IPS-15b (cell line): ENCODE measurements around the gene SMIM33.

Experiments
- H3K27me3 ChIP-seq: one replicate; pipeline ENCODE4 v1.6.1; 2013; ENCODE audit warnings: low read length; ENCODE audit not compliant: control insufficient read depth, insufficient read depth
- H3K36me3 ChIP-seq: one replicate; pipeline ENCODE4 v1.6.1; 2013; ENCODE audit warnings: low read length; ENCODE audit not compliant: control insufficient read depth, insufficient read depth
- H3K4me1 ChIP-seq: one replicate; pipeline ENCODE4 v1.6.1; 2013; ENCODE audit warnings: mild to moderate bottlenecking, low read length; ENCODE audit not compliant: control insufficient read depth, insufficient read depth
- H3K4me3 ChIP-seq: one replicate; pipeline ENCODE4 v1.5.1; 2013; ENCODE audit warnings: low read depth, low read length
- H3K9ac ChIP-seq: one replicate; pipeline ENCODE4 v1.6.1; 2013; ENCODE audit warnings: low read depth, mild to moderate bottlenecking, low read length
- H3K9me3 ChIP-seq: one replicate; pipeline ENCODE4 v1.6.1; 2013; ENCODE audit warnings: mild to moderate bottlenecking, low read length; ENCODE audit not compliant: control insufficient read depth, insufficient read depth

SMIM33 gene

DNA sequence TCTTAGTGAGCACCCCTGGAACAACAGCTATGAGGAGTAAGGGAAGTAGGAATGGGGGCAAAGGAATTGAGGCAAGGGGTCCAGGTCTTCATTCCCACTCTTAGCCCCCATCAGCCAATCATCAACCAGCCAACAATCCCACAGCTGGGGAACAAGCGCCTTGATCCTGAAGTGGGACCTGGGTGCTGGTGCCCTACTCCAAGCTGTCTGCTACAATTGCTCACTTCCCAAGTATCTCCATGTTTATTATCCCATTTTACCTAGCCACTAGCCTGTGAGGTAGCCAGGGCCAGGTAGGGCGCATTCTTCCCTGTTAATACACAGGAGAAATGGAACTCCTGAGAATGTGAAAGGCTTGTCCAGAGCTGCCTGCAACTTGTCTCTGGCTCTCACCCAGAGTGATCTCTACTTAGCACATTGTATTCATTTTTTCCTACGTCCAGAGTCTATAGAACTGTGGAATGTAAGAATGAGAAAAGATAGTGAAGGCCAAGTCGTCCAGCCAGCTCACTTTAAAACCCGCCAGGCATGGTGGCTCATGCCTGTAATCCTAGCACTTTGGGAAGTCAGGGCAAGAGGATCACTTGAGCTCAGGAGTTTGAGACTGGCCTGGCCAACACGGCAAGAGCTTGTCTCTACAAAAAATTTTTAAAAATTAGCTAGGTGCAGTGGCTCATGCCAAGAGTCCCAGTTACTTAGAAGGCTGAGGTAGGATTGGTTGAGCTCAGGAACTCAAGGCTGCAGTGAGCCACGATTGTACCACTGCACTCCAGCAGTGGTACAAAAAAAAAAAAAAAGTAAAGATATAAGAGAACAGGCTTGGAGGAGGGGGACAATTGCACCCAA, 25.3 kb upstream of the SMIM33 start:
- Histone ChIP-seq H3K9me3 (no peaks in the 10 kb centered on the region), H3K4me3 (no peak overlapping the region), H3K36me3 (no peaks in the 10 kb centered on the region), H3K9ac (no peak overlapping the region), H3K27me3 (no peaks in the 10 kb centered on the region), H3K4me1 (no peaks in the 10 kb centered on the region)

DNA sequence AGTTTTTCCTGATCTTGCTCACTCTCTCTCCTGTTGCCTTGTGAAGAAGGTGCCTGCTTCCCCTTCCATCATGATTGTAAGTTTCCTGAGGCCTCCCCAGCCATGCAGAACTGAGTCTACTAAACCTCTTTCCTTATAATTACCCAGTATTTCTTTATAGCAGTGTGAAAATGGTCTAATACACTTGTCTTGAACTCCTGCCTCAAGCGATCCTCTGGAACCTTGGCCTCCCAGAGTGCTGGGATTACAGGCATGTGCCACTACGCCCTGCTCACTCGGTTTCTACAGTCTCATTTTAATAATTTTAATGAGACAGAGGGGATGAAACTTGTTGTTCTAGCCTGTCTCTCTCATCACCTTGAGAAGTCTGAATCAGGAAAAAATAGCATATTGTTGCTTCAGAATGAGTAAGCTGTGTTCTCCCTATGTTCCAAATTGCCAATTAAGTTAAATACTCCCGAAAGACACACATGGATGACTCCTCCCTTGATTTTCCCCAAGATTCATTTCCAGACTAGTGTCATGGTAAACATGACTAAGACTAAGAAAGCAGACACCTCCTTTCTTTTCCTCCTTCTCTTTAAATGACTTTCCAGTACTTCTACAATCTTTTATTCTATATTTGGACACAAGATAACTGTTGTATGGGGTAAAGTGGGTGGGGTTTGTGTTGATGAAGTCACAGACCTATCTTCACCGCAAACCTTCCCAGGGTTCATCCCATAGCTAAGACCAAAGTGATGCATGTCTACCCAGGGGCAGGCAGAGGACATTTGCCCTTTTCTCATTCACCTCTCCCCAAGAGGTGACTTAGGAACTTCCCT, 23.6 kb upstream of the SMIM33 start:
- Histone ChIP-seq H3K36me3 (no peaks in the 10 kb centered on the region), H3K9me3 (no peaks in the 10 kb centered on the region), H3K27me3 (no peaks in the 10 kb centered on the region), H3K9ac (no peak overlapping the region), H3K4me3 (no peak overlapping the region), H3K4me1 (no peaks in the 10 kb centered on the region)

DNA sequence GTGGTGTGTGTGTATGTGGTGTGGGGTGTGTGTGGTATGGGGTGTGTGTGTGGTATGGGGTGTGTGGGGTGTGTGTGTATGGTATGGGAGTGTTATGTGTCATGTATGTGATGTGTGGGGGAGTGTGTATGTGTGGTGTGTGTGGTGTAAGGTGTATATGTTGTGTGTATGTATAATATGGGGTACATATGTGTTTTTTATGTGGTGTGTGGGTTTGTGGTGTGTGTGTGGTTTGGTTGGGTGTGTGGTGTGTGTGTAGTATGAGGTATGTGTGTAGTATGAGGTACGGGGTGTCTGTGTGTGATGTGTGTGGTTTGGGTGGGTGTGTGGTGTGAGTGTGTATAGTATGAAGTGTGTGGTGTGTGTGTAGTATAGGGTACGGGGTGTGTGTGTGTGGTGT, 19.6 kb upstream of the SMIM33 start:
- no peak overlapping the region for H3K9ac ChIP-seq
- H3K9me3 ChIP-seq = no peaks in the 10 kb centered on the region

DNA sequence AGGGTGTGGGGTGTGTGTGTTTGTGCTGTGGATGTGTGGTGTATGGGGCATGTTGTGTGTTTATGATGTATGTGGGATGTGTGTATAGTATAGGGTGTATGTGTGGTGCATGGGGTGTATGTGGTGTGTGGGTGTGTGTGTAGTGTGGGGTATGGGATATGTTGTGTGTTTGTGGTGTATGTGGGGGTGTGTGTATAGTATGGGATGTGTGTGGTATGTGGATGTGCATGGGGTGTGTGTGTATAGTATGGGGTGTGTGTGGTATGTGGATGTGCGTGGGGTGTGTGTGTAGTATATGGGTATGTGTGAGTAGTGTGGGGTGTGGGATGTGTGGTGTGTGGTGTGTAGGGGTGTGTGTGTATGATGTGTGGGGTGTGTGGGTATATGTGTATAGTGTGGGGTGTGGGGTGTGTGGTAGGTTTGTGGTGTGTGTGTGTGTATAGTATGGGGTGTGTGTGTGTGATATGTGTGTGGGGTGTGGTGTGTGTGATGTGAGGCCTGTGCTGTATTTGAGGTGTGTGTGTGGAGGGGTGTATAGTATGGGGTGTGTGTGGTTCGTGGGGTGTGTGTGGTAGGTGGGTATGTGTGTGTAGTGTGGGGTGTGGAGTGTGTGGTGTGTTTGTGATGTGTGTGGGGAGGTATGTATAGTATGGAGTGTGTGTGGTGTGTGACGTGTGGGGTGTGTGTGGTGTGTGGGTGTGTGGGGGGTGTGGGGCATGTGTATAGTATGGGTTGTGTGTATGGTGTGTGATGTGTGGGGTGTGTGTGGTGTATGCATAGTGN, 18.7 kb upstream of the SMIM33 start:
- H3K9me3 ChIP-seq = no peaks in the 10 kb centered on the region

More for the DNA sequence above, 19.6 kb upstream of the SMIM33 start:
- no peaks in the 10 kb centered on the region for H3K36me3 ChIP-seq
- H3K4me3 ChIP-seq = no peak overlapping the region
- no peaks in the 10 kb centered on the region for H3K27me3 ChIP-seq
- no peaks in the 10 kb centered on the region for H3K4me1 ChIP-seq

DNA sequence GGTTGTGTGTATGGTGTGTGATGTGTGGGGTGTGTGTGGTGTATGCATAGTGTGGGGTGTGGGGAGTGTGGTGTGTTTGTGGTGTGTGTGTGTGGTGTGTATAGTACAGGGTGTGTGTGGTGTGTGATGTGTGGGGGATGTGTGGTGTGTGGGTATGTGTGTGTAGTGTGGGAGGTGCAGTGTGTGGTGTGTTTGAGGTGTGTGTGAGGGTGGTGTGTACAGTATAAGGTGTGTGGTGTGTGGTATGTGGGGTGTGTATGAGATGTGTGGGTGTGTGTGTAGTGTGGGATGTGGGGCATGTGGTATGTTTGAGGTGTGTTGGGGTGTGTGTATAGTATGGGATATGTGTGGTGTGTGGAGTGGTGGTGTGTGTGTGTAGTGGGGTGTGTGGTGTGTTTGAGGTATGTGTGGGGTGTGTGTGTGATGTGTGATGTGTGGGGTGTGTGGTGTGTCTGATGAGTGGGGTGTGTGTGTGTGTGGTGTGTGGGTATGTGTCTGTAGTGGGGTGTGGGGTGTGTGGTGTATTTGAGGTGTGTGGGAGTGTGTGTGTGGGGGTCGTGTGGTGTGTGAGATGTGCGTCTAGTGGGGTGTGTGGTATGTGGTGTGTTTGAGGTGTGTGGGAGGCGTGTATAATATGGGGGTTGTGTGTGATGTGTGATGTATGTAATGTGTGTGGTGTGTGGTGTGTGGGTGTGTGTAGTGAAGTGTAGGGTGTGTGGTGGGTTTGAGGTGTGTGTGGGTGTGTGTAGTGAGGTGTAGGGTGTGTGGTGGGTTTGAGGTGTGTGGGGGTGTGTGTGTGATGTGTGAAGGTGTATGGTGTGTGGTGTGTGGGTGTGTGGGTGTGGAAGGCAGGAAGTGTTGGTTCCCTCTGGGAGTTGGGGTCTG, 16.9 kb upstream of the SMIM33 start:
- H3K4me1 ChIP-seq = no peaks in the 10 kb centered on the region
- H3K4me3 ChIP-seq = no peak overlapping the region
- H3K36me3 ChIP-seq = no peaks in the 10 kb centered on the region
- H3K9me3 ChIP-seq = no peaks in the 10 kb centered on the region
- no peak overlapping the region for H3K9ac ChIP-seq
- no peaks in the 10 kb centered on the region for H3K27me3 ChIP-seq

More for the DNA sequence above, 18.7 kb upstream of the SMIM33 start:
- Histone ChIP-seq H3K4me1 (no peaks in the 10 kb centered on the region), H3K9ac (no peak overlapping the region), H3K27me3 (no peaks in the 10 kb centered on the region), H3K36me3 (no peaks in the 10 kb centered on the region), H3K4me3 (no peak overlapping the region)

DNA sequence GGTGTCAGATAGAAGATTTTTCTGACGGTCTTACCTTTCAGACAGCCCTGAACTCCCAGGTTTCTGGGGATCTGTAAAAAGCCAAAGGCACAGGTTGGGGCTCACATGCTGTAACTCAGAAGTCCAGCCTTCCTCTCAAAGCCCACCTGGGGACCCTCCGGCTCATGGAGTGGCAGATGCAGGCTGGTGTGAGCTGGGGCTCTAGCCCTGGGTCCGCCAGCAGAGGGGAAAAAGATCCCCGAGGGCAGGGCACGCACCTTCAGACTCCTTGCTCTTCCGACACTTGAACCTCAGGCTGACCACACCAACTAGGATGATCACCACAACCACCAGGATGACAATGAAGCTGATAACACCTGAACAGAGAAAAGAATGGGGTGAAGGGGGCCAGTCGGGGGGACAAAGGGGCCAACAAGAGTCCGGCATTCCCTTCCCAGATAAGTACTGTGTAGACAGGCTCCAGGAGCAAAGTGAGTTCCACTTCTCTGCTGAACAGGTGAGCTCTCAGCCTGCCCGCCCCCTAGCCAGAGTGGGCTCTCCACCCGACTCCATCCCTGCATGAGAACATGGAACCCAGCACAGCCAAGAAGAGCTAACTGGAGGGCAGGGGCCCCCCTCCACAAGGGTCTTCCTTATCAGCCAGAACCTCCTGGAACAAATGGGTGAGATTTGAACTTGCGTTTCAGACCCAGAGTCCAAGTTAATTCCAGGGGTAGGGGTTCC, 16.1 kb upstream of the SMIM33 start:
- peaks cover 3% of the 10 kb centered on the region for H3K4me1 ChIP-seq
- H3K9ac ChIP-seq = no peak overlapping the region
- H3K27me3 ChIP-seq = no peaks in the 10 kb centered on the region
- H3K36me3 ChIP-seq = no peaks in the 10 kb centered on the region
- H3K4me3 ChIP-seq = no peak overlapping the region
- H3K9me3 ChIP-seq = no peaks in the 10 kb centered on the region

DNA sequence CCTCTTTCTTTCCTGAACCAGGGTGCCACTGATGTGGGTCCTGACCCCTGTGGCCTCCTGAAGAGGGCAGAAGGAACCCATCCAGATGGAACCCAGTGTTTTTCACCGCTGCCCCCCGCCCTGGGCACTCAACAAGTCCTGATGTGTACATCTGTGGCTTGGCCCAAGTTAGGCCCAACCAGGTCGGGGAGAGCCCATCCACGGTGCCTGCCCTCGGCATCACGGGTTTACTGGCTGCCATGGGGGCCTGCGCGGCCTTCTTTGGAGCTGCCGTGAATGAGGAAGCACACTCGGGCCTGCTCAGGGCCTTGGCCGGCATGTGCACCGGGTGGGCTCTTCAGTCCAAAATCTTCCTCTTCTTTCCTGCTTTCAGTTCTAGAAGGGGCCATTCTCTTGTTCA, 14.0 kb upstream of the SMIM33 start:
- no peak overlapping the region for H3K4me3 ChIP-seq
- no peaks in the 10 kb centered on the region for H3K36me3 ChIP-seq
- H3K4me1 ChIP-seq = peaks cover 4% of the 10 kb centered on the region
- no peaks in the 10 kb centered on the region for H3K27me3 ChIP-seq
- no peak overlapping the region for H3K9ac ChIP-seq
- H3K9me3 ChIP-seq = no peaks in the 10 kb centered on the region

DNA sequence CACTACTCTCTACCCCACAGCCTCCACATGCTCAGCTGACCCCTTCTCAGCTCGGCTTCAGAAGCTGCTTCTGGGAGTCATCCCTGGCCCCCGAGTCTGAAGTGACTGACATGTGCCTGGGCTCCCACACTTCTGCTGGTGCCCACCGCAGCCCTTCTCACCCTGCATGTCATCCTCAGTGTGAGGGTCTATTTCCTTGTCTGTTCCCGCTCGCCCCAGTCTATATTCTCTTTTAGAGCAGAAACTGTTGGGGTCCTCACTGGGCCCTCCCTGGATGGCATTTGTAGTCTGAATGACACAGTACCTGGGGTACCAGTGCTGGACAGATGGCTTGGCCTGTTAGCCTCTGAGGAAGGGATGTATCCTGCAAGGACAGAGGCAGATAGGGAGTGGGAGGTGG, 13.6 kb upstream of the SMIM33 start:
- no peak overlapping the region for H3K4me3 ChIP-seq
- H3K9ac ChIP-seq = no peak overlapping the region
- peaks cover 8% of the 10 kb centered on the region for H3K4me1 ChIP-seq
- no peaks in the 10 kb centered on the region for H3K27me3 ChIP-seq
- H3K36me3 ChIP-seq = no peaks in the 10 kb centered on the region
- H3K9me3 ChIP-seq = no peaks in the 10 kb centered on the region

DNA sequence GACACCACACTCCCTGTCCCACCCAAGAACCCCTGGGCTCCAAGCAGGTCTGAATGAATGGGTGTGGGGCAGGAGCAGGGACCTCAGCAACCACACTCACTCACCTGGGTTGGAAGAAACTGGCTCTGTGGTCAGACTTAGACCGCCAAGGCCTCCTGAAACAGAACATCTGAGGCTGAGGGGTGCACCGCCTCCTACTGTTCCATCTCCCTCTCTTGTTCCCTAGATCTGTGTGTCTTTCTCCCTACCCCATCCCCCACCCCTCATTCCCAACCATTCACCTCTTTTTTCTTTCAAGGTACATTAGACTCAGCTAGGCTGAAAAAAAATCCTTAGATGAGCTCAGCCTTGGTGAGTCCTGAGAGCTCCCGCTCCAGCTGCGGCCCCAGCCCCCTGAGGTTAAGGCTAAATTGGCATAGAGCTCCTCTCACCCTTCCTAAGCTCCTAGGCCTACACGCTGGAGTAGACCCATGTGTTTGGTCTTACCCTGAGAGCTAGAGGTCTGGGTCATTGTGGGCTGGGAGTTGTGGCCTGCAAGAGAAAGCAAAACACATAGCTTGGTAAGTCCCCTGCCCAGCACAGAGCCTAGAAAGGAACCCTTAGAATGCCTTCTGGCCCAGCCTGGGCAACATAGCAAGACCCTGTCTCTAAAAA, 13.0 kb upstream of the SMIM33 start:
- H3K4me3 ChIP-seq = no peak overlapping the region
- no peaks in the 10 kb centered on the region for H3K9me3 ChIP-seq
- H3K4me1 ChIP-seq = peaks cover 9% of the 10 kb centered on the region
- no peaks in the 10 kb centered on the region for H3K27me3 ChIP-seq
- no peaks in the 10 kb centered on the region for H3K36me3 ChIP-seq
- H3K9ac ChIP-seq = no peak overlapping the region
